Measurements from ENCODE around the gene PLD3. TPM values are rescaled to one million over a fixed set of nuclear protein-coding genes. Genes with fewer than 3 reads are reported as not detected.

PLD3 gene
- total RNA-seq, 2 experiments from 2014 or later: 109 to 114 TPM

- TF ChIP-seq, protein P1, sequence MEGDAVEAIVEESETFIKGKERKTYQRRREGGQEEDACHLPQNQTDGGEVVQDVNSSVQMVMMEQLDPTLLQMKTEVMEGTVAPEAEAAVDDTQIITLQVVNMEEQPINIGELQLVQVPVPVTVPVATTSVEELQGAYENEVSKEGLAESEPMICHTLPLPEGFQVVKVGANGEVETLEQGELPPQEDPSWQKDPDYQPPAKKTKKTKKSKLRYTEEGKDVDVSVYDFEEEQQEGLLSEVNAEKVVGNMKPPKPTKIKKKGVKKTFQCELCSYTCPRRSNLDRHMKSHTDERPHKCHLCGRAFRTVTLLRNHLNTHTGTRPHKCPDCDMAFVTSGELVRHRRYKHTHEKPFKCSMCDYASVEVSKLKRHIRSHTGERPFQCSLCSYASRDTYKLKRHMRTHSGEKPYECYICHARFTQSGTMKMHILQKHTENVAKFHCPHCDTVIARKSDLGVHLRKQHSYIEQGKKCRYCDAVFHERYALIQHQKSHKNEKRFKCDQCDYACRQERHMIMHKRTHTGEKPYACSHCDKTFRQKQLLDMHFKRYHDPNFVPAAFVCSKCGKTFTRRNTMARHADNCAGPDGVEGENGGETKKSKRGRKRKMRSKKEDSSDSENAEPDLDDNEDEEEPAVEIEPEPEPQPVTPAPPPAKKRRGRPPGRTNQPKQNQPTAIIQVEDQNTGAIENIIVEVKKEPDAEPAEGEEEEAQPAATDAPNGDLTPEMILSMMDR (conservative IDR thresholded peaks at IDR 0.05; ENCODE audit: low read length): no peak
- TF ChIP-seq EZH2phosphoT487 (IDR thresholded peaks at IDR 0.05; ENCODE audit: borderline replicate concordance, low read depth, low read length): no peak
- Histone ChIP-seq H3K4me2 (ENCODE audit: low read length) (no peak overlapping the region), H2AFZ (ENCODE audit: low read length) (no peak overlapping the region), H4K20me1 (ENCODE audit: insufficient read depth, low read length) (no peaks in the 10 kb centered on the region), H3K9me2 (ENCODE audit: insufficient read depth, low read length) (no peaks in the 10 kb centered on the region), H3K79me2 (ENCODE audit: insufficient read depth, low read depth, low read length) (peaks cover 6% of the 10 kb centered on the region; the same call in 1 of the 2 replicates), H3K4me1 (ENCODE audit: insufficient read depth, low read length, poor library complexity, severe bottlenecking) (peaks cover 2% of the 10 kb centered on the region), H3K4me3 (ENCODE audit: low read depth, low read length, poor library complexity, severe bottlenecking) (no peak overlapping the region), H3K9me3 (ENCODE audit: low read length) (no peaks in the 10 kb centered on the region), H3K36me3 (ENCODE audit: insufficient read depth, low read length) (peaks cover 21% of the 10 kb centered on the region; the same call in 1 of the 2 replicates), H3K27ac (ENCODE audit: low read depth, low read length, poor library complexity, severe bottlenecking) (no peak overlapping the region)
- intact Hi-C loops (cut with micrococcal nuclease; ENCODE audit: unreplicated experiment): no loop called here
- DNase-seq (ENCODE audit: low spot score): no peak
- ChIA-PET CTCF (ENCODE audit: unreplicated experiment) (no interaction called here), POLR2A (no interaction called here)
- no TSS peak for BruUV-seq (replicated peaks)
Measured at GRCh38 chr19:40341601-40342482, 6.7 kb upstream of the PLD3 start.

DNA sequence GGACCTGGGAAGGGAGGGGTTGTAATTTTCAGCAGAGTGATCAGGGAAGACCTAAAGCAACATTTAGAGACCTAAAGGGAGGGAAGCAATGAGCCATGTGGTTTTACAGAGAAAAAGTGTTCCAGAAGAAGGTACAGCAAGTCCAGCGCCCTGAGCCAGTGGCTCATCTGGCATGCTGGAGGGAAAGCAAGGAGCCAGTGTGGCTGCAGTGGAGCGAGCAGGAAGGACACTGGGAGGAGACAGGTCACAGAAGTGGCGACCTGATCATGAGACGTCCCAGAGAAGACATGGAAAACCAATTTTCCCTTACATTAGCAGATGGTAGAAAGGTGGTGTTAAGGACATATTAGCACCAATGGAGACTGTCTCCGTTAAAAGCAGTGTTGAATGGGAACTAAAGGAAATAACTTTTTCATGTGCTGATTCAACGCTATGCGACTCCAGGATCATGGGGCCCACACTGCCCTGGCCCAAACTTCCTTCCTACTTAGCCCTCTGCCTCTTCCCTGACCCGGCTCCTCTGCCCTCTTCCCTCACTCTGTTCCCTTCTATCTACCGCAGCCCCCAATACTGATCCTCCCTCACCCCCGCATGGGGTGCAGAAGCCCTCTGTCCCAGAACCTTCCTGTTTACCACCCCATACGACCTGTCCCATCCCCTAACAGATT is 5.7 kb upstream of the PLD3 start:
- Histone ChIP-seq H3K9me3 (ENCODE audit: low read length) (no peaks in the 10 kb centered on the region), H3K4me3 (ENCODE audit: low read depth, low read length, poor library complexity, severe bottlenecking) (no peak overlapping the region), H3K36me3 (ENCODE audit: insufficient read depth, low read length) (peaks cover 21% of the 10 kb centered on the region; the same call in 1 of the 2 replicates), H4K20me1 (ENCODE audit: insufficient read depth, low read length) (no peaks in the 10 kb centered on the region), H3K79me2 (ENCODE audit: insufficient read depth, low read depth, low read length) (peaks cover 16% of the 10 kb centered on the region), H3K4me2 (ENCODE audit: low read length) (no peak overlapping the region), H3K4me1 (ENCODE audit: insufficient read depth, low read length, poor library complexity, severe bottlenecking) (peaks cover 8% of the 10 kb centered on the region), H3K9me2 (ENCODE audit: insufficient read depth, low read length) (no peaks in the 10 kb centered on the region), H2AFZ (ENCODE audit: low read length) (no peak overlapping the region), H3K27ac (ENCODE audit: low read depth, low read length, poor library complexity, severe bottlenecking) (no peak overlapping the region)
- no peak for DNase-seq (ENCODE audit: low spot score)
- no TSS peak for BruUV-seq (replicated peaks)
- ChIA-PET CTCF (ENCODE audit: unreplicated experiment) (no interaction called here), POLR2A (no interaction called here)
- intact Hi-C loops (cut with micrococcal nuclease; ENCODE audit: unreplicated experiment): no loop called here
- no peak for TF ChIP-seq EZH2phosphoT487 (IDR thresholded peaks at IDR 0.05; ENCODE audit: borderline replicate concordance, low read depth, low read length)
- TF ChIP-seq, protein P1 (conservative IDR thresholded peaks at IDR 0.05; ENCODE audit: low read length): no peak
